NB4 (cell line): ENCODE measurements around the gene PTPN1.

Source experiments
- DNase-seq: peaks from one replicate; pipeline ENCODE4 v3.0.0; 2010; ENCODE audit warnings: low read depth
- H3K4me3 ChIP-seq: one replicate; pipeline ENCODE4 v1.5.1; 2011; ENCODE audit warnings: mild to moderate bottlenecking, low read depth, low read length, moderate library complexity
- CTCF ChIP-seq: IDR thresholded peaks from one replicate; pipeline ENCODE4 v1.5.1; 2012; ENCODE audit warnings: low read depth, low read length
- MAX ChIP-seq: IDR thresholded peaks from 2 replicates; pipeline ENCODE4 v1.6.1; 2011; ENCODE audit warnings: low read depth, low read length
- MYC ChIP-seq: IDR thresholded peaks from 2 replicates; pipeline ENCODE4 v1.6.1; 2011; ENCODE audit warnings: low read depth, low read length
- POLR2A ChIP-seq: IDR thresholded peaks from 2 replicates; pipeline ENCODE4 v1.6.1; 2011; ENCODE audit warnings: mild to moderate bottlenecking; ENCODE audit not compliant: insufficient read length; ENCODE audit errors: extremely low read depth

PTPN1 gene

GRCh38 chr20:50634191-50634590 lies 124.0 kb downstream of the PTPN1 start:
- DNase-seq = no peak
- no peak overlapping the region for H3K4me3 ChIP-seq
- TF ChIP-seq CTCF (no peak), MYC (no peak), POLR2A (no peak), MAX (no peak)
